Right renal pelvis (tissue), 4 donors: ENCODE data around the gene MDK. TPM values are rescaled to one million over a fixed set of nuclear protein-coding genes. Genes with fewer than 3 reads are reported as not detected.

Experiments used
- DNase-seq, 4 donors: peaks; one replicate each; pipeline ENCODE4 v3.0.0-alpha.2; 2013; ENCODE audit warnings: low read depth in 4 of 4, low spot score in 3 of 4, missing footprints in 1 of 4
- polyA plus RNA-seq, 4 donors: library from polyadenylated mRNA; unstranded; fragments of 120-200 nt; gene quantifications; one replicate each; pipeline ENCODE4 v1.2.1, GENCODE V29; 2013; ENCODE audit not compliant: insufficient read length in 4 of 4

The MDK gene
- polyA plus RNA-seq, result 1,000 to 10,000 TPM in 1 of 4 donors, 100 to 1,000 TPM in 3; 651 to 1,009 (median 840) TPM

- DNase-seq, result no peak
These were observed at the start of gene MDK for GRCh38 chr11:46381048-46381818. Gene MDK, plus strand, starts transcription at chr11:46381669. Its CDS starts 389 bp downstream, at chr11:46382058.

GRCh38 chr11:46332093-46332567 lies 49.3 kb upstream of the MDK start:
- DNase-seq, result no peak

GRCh38 chr11:46332568-46333393 lies 48.7 kb upstream of the MDK start:
- no peak for DNase-seq

GRCh38 chr11:46333394-46333947 lies 48.0 kb upstream of the MDK start:
- no peak for DNase-seq

- no peak for DNase-seq
These were observed 47.3 kb upstream of the MDK start for GRCh38 chr11:46334211-46334610.

GRCh38 chr11:46335271-46335670 lies 46.2 kb upstream of the MDK start:
- DNase-seq, result no peak

GRCh38 chr11:46335890-46336562 lies 45.4 kb upstream of the MDK start:
- no peak for DNase-seq

- no peak for DNase-seq
These were observed 44.8 kb upstream of the MDK start for GRCh38 chr11:46336563-46337180.

- DNase-seq, result no peak
These were observed 43.7 kb upstream of the MDK start for GRCh38 chr11:46337626-46338345.

- no peak for DNase-seq
These were observed 42.9 kb upstream of the MDK start for GRCh38 chr11:46338636-46338987.

GRCh38 chr11:46338988-46339666 lies 42.3 kb upstream of the MDK start:
- DNase-seq, result no peak

GRCh38 chr11:46339816-46340215 lies 41.7 kb upstream of the MDK start:
- DNase-seq, result no peak

GRCh38 chr11:46341454-46341853 lies 40.0 kb upstream of the MDK start:
- DNase-seq, result no peak

- DNase-seq, result peak in 1 of 4 donors; percentile 60
These were observed 39.2 kb upstream of the MDK start for GRCh38 chr11:46342239-46342638.

- DNase-seq, result no peak
These were observed 37.9 kb upstream of the MDK start for GRCh38 chr11:46343520-46343919.

GRCh38 chr11:46345131-46345597 lies 36.3 kb upstream of the MDK start:
- DNase-seq, result no peak

- no peak for DNase-seq
These were observed 35.5 kb upstream of the MDK start for GRCh38 chr11:46345881-46346484.

- peak in 2 of 4 donors; percentile 57 to 72 for DNase-seq
These were observed 34.4 kb upstream of the MDK start, which contains the start of gene DGKZ for GRCh38 chr11:46346886-46347636. Gene DGKZ, plus strand, starts transcription at chr11:46347463. Its CDS starts 197 bp downstream, at chr11:46347660.
